DOHH2 (cell line): ENCODE measurements around the gene TRIM28.
"Not testable (repeated sequence)": the region's sequence is repeated elsewhere in the genome, so short reads cannot be mapped to it uniquely, and the experiment has no call there.

Experiments
- H3F3A ChIP-seq: fragments of 200-600 bp; sonication (generic), shearing (Covaris generic); 2 replicates; pipeline ENCODE4 v1.6.0; 2016; ENCODE audit warnings: antibody characterized with exemption, mild to moderate bottlenecking; ENCODE audit not compliant: control insufficient read depth, insufficient read depth
- H3K27ac ChIP-seq: fragments of 200-600 bp; sonication (generic); 2 replicates; pipeline ENCODE4 v1.5.1; 2014; ENCODE audit warnings: low read depth, mild to moderate bottlenecking, low read length, moderate library complexity
- H3K27me3 ChIP-seq: fragments of 200-600 bp; sonication (generic); 2 replicates; pipeline ENCODE4 v1.6.1; 2014; ENCODE audit warnings: mild to moderate bottlenecking, low read length, mixed read lengths; ENCODE audit not compliant: control insufficient read depth
- H3K36me3 ChIP-seq: fragments of 200-600 bp; sonication (generic); 2 replicates; pipeline ENCODE4 v1.6.1; 2014; ENCODE audit warnings: mild to moderate bottlenecking, low read length, moderate library complexity, mixed read lengths; ENCODE audit not compliant: control insufficient read depth
- H3K4me1 ChIP-seq: fragments of 200-600 bp; sonication (generic); 2 replicates; pipeline ENCODE4 v1.6.1; 2014; ENCODE audit warnings: mild to moderate bottlenecking, low read length, mixed read lengths; ENCODE audit not compliant: control insufficient read depth
- H3K4me2 ChIP-seq: fragments of 200-600 bp; sonication (generic); 2 replicates; pipeline ENCODE4 v1.6.0; 2014; ENCODE audit warnings: mild to moderate bottlenecking, low read length, moderate library complexity
- H3K4me3 ChIP-seq: fragments of 200-600 bp; sonication (generic); 2 replicates; pipeline ENCODE4 v1.5.1; 2014; ENCODE audit warnings: mild to moderate bottlenecking, low read length, mixed read lengths
- H3K79me2 ChIP-seq: fragments of 200-600 bp; sonication (generic); 2 replicates; pipeline ENCODE4 v1.6.1; 2014; ENCODE audit warnings: mild to moderate bottlenecking, low read length, mixed read lengths; ENCODE audit not compliant: control insufficient read depth
- H3K9me2 ChIP-seq: fragments of 200-600 bp; sonication (generic); replicated peaks from 2 replicates; pipeline ENCODE4 v1.6.1; 2014; ENCODE audit warnings: mild to moderate bottlenecking, low read length, mixed read lengths; ENCODE audit not compliant: control insufficient read depth
- H3K9me3 ChIP-seq: fragments of 200-600 bp; sonication (generic); 2 replicates; pipeline ENCODE4 v1.6.1; 2014; ENCODE audit warnings: antibody characterized with exemption, low read length, mixed read lengths; ENCODE audit not compliant: control insufficient read depth, insufficient read depth
- H4K20me1 ChIP-seq: fragments of 200-600 bp; sonication (generic); 2 replicates; pipeline ENCODE4 v1.6.0; 2014; ENCODE audit warnings: low read depth, mild to moderate bottlenecking, antibody characterized with exemption, low read length, moderate library complexity; ENCODE audit not compliant: control insufficient read depth, insufficient read depth
- EZH2phosphoT487 ChIP-seq: fragments of 200-600 bp; sonication (generic); IDR thresholded peaks from 2 replicates; pipeline ENCODE4 v1.6.1; 2017; ENCODE audit warnings: borderline replicate concordance, mild to moderate bottlenecking, antibody characterized with exemption, low read length, moderate library complexity, mixed read lengths
- TF ChIP-seq, protein P1 (sequence below): fragments of 200-600 bp; sonication (generic); IDR thresholded peaks from one replicate; pipeline ENCODE4 v1.5.1; 2014; ENCODE audit warnings: antibody characterized with exemption, mild to moderate bottlenecking, low read depth, low read length; ENCODE audit not compliant: poor library complexity, severe bottlenecking

TRIM28 gene

DNA sequence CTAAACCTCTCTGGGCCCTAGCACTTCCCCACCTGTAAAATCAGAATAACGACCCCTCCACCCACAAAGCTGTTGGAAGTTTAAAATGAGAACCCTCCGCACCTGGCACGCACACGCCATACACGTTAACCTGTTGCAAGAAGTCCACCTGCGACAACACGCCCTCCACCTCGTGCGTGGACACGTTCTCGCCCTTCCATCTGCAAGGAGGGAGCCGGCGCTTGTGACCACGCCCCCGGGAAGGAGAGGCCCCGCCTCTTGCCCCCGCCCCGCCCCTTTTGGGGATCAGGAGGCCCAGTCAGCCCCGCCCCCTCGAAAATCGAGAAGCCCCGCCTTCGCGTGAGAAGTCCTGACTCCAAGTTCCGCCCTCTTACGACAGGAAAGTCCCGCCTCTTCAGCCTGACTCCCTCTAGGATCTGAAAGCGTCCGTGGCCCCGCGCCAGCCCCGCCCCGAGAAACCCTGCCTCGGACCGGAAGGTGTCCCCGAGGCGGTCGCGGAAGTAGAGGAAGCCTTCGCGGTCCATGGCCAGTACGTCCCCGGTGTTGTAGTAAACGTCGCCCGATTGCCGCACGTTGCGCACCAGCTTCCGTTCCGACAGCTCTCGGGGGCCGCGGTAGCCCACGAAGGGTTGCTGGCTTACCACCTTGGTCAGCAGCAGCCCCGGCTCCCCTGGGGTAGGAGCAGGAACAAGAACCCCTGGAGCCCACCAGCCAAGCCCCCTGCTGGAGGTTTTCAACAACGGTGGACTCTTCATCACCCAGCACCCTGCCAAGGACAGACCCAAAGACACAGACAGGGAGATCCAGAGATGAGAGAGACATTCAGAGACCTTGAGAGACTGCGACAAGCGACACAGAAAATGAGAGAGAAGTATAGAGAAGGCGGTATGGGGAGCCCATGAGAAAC lies 44.6 kb upstream of the TRIM28 start:
- Histone ChIP-seq H3K4me1 (peaks cover 16% of the 10 kb centered on the region), H3K36me3 (no peaks in the 10 kb centered on the region; the same call in 1 of the 2 replicates), H4K20me1 (no peaks in the 10 kb centered on the region), H3K4me2 (peak overlapping the region; percentile 95), H3K9me3 (peaks cover 11% of the 10 kb centered on the region; the same call in 1 of the 2 replicates), H3K27ac (peak overlapping the region; percentile 61), H3F3A (no peaks in the 10 kb centered on the region), H3K27me3 (no peaks in the 10 kb centered on the region), H3K9me2 (no peaks in the 10 kb centered on the region), H3K4me3 (peak overlapping the region; percentile 81), H3K79me2 (peaks cover 15% of the 10 kb centered on the region)
- TF ChIP-seq, protein P1, sequence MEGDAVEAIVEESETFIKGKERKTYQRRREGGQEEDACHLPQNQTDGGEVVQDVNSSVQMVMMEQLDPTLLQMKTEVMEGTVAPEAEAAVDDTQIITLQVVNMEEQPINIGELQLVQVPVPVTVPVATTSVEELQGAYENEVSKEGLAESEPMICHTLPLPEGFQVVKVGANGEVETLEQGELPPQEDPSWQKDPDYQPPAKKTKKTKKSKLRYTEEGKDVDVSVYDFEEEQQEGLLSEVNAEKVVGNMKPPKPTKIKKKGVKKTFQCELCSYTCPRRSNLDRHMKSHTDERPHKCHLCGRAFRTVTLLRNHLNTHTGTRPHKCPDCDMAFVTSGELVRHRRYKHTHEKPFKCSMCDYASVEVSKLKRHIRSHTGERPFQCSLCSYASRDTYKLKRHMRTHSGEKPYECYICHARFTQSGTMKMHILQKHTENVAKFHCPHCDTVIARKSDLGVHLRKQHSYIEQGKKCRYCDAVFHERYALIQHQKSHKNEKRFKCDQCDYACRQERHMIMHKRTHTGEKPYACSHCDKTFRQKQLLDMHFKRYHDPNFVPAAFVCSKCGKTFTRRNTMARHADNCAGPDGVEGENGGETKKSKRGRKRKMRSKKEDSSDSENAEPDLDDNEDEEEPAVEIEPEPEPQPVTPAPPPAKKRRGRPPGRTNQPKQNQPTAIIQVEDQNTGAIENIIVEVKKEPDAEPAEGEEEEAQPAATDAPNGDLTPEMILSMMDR, result peak; percentile 61
- no peak for TF ChIP-seq EZH2phosphoT487

DNA sequence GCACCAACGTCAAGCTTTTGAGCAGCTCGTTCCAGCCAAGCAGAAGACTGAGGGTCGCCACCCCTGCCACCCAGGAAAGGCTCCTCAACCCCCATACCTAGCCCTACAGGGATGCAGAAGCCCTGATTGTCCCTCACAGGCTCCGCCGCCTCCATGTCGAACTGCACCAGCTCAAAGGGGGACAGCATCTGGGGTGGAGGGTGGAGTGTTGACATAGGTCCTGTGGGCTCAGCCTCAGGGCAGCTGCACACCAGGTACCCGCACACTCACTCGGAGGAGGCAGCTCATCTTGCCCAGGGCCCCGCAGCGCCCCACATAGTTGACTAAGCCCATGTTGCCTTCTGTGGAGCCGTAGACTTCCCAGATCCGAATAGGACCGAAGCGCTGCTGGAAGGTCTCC lies 43.6 kb upstream of the TRIM28 start:
- Histone ChIP-seq H3K9me3 (peaks cover 11% of the 10 kb centered on the region; the same call in 1 of the 2 replicates), H3K4me3 (peak overlapping the region; percentile 81), H3K4me1 (peaks cover 16% of the 10 kb centered on the region), H3K79me2 (peaks cover 15% of the 10 kb centered on the region), H3K27me3 (no peaks in the 10 kb centered on the region), H3K4me2 (peak overlapping the region; percentile 95), H3K27ac (no peak overlapping the region), H3K36me3 (no peaks in the 10 kb centered on the region; the same call in 1 of the 2 replicates), H3K9me2 (no peaks in the 10 kb centered on the region), H3F3A (no peaks in the 10 kb centered on the region), H4K20me1 (no peaks in the 10 kb centered on the region)
- TF ChIP-seq EZH2phosphoT487, result no peak
- TF ChIP-seq, protein P1, result no peak

DNA sequence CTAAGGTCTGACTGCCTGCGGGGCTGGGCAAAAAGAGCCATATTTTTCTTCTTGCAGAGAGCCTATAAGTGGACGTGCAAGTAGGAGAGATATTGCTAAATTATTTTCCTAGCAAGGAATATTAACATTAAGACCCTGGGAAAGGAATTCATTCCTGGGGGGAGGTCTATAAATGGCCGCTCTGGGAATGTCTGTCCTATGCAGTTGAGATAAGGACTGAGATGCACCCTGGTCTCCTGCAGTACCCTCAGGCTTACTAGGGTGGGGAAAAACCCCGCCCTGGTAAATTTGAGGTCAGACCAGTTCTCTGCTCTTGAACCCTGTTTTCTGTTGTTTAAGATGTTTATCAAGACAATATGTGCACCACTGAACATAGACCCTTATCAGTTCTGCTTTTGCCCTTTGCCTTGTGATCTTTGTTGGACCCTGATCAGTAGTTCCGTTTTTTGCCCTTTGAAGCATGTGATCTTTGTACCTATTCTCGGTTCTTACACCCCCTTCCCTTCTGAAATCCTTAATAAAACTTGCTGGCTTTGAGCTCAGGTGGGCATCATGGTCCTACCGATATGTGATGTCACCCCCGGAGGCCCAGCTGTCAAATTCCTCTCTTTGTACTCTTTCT lies 36.2 kb upstream of the TRIM28 start:
- H3K27ac ChIP-seq, H3K27me3 ChIP-seq, H3K4me1 ChIP-seq, H3F3A ChIP-seq, H3K79me2 ChIP-seq, H3K9me3 ChIP-seq, H3K9me2 ChIP-seq, H3K4me2 ChIP-seq, H3K36me3 ChIP-seq, H3K4me3 ChIP-seq, H4K20me1 ChIP-seq: not testable (repeated sequence)

DNA sequence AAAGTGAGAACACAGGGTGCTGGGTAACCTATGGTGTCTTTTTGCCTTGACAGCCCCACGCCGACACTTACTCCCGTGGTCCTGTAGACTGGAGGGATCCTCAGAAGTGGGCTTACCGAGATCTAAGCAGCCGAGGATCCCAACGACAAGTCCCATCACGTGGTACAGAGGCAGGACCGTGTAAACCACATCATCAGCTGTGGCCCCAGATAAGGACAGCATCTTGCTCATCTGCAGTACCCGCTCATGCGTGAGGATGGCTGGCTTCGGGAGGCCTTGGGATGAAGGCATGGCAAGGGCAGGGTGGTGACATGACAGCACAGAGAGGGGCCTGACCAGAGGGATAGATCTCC lies 34.2 kb upstream of the TRIM28 start:
- Histone ChIP-seq H3K4me3 (no peak overlapping the region), H3K4me2 (no peak overlapping the region), H3K9me3 (no peaks in the 10 kb centered on the region), H3K9me2 (no peaks in the 10 kb centered on the region), H3K79me2 (peaks cover 8% of the 10 kb centered on the region), H4K20me1 (no peaks in the 10 kb centered on the region), H3K27ac (no peak overlapping the region), H3F3A (no peaks in the 10 kb centered on the region), H3K4me1 (peaks cover 11% of the 10 kb centered on the region), H3K36me3 (peaks cover 4% of the 10 kb centered on the region), H3K27me3 (no peaks in the 10 kb centered on the region)
- TF ChIP-seq, protein P1, result no peak
- TF ChIP-seq EZH2phosphoT487, result no peak
